ENCODE measurements around the gene ZNF283.
"Not testable (repeated sequence)": the region's sequence is repeated elsewhere in the genome, so short reads cannot be mapped to it uniquely, and the experiment has no call there.

The ZNF283 gene

DNA sequence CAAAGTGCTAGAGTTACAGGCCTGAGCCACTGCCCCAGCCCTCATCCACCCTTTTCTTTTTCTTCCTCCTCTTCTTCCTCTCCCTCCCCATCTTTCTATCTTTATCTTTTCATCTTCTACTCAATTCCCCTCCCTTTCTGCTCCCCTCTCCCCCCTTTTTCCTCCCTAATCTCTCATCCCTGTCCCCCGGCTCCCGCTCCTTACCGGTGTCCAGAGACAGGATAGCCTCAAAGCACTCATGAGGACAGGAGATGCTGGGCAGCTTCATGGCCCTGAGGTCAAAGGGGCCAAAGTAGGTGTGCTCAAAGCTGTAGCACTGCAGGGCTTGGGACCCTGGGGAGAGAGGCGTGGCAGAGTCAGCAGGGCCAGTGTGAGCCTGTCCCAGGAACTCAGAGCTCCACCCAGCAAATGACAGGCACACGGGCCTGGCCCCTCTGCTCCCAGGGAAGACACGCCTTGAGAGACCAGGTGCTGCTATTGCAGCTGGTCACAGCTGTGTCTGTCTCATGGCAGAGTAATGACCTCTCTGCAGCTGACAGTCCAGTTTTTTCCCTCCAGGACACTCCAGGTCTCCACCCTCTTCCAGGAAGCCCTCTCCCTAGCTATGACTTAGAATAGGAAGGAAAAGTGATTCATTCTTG is 27.5 kb upstream of the ZNF283 start:
- DNase-seq (ENCODE audit: low read depth in 2 of 2): no peak
- TF ChIP-seq, protein P1, sequence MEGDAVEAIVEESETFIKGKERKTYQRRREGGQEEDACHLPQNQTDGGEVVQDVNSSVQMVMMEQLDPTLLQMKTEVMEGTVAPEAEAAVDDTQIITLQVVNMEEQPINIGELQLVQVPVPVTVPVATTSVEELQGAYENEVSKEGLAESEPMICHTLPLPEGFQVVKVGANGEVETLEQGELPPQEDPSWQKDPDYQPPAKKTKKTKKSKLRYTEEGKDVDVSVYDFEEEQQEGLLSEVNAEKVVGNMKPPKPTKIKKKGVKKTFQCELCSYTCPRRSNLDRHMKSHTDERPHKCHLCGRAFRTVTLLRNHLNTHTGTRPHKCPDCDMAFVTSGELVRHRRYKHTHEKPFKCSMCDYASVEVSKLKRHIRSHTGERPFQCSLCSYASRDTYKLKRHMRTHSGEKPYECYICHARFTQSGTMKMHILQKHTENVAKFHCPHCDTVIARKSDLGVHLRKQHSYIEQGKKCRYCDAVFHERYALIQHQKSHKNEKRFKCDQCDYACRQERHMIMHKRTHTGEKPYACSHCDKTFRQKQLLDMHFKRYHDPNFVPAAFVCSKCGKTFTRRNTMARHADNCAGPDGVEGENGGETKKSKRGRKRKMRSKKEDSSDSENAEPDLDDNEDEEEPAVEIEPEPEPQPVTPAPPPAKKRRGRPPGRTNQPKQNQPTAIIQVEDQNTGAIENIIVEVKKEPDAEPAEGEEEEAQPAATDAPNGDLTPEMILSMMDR (IDR thresholded peaks at IDR 0.05; ENCODE audit: low read depth, low read length): no peak
- no peak overlapping the region for H3K4me3 ChIP-seq (replicated peaks in 1 of 2; ENCODE audit: low read depth in 2 of 2, low read length in 2 of 2)

DNA sequence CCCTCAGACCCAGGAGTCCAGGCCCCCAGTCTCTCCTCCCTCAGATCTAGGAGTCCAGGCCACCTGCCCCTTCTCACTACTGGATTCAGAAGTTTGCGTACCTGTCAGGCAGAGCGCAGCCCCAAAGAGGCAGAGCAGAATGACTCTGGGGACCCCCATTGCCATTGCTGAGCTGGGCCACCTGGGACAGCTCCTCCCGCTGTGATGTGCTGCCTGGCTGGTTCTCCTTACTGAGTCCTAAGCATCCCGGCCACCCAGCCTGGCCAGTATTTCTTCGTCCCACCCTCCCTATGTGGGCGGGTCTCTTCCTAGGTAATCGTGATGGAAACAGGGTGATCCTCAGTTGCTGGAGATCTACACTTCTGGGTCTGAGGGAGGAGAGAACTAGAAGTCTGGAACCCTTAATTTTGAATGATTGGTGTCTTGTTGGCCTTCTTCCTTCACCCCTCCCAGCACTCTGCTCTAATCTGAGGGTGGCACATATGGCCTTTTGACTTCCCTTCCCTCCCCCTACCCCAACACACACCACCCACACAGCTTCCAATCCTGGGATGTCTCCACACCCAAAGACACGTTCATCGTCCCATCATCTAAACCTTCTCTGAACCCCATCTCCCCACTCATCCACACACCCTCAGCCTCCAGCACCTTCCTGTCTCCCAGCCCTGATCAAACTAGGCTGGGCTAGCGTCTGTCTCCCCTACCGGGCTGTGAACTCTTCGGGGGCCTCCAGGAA is 24.7 kb upstream of the ZNF283 start, which contains the start of gene LYPD5:
Gene LYPD5 (minus strand): TSS at position 232 of the 736 bp plus-strand sequence. CDS start 67 bp downstream, at position 165.
- TF ChIP-seq, protein P1 (IDR thresholded peaks at IDR 0.05; ENCODE audit: low read depth, low read length): no peak

DNA sequence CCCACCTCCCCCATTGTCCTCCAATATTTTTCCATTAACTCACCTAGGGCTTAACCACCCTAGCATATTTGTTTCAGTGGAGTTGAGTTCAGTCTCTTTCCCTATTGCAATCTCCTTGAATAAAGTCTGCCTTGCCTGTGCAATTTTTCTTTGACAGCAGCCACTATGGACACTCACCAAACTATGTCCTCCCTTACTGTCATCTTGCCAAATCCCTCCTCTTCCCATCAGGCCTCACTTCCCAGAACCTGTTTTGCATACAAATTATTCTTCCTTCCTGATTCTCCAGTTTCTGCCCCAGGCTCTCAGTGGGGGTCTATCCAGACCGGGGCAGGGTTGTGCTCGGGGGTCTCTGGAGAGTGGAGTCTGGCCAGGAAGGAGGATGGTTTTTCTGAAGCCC is 22.7 kb upstream of the ZNF283 start:
- no peak for DNase-seq (ENCODE audit: low read depth in 2 of 2)
- TF ChIP-seq, protein P1 (IDR thresholded peaks at IDR 0.05; ENCODE audit: low read depth, low read length): no peak
- no peak overlapping the region for H3K4me3 ChIP-seq (replicated peaks in 1 of 2; ENCODE audit: low read depth in 2 of 2, low read length in 2 of 2)

More for the DNA sequence above, 24.7 kb upstream of the ZNF283 start, which contains the start of gene LYPD5:
- no peak within 1 kb of the TSS for H3K4me3 ChIP-seq (replicated peaks in 1 of 2; ENCODE audit: low read depth in 2 of 2, low read length in 2 of 2)
- DNase-seq (ENCODE audit: low read depth in 2 of 2): no peak

DNA sequence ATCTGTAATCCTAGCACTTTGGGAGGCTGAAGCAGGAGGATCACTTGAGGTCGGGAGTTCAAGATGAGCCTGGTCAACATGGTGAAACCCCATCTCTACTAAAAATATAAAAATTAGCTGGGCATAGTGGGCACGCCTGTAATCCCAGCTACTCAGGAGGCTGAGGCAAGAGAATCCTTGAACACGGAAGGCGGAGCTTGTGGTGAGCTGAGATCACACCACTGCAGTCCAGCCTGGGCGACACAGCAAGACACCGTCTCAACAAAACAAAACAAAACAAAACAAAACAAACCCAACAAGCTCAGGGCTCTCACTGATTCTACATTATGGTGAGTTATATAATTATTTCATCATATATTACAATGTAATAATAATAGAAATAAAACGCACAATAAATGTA is 20.7 kb upstream of the ZNF283 start:
- not testable (repeated sequence) for H3K4me3 ChIP-seq (replicated peaks in 1 of 2; ENCODE audit: low read depth in 2 of 2, low read length in 2 of 2); DNase-seq (ENCODE audit: low read depth in 2 of 2)

DNA sequence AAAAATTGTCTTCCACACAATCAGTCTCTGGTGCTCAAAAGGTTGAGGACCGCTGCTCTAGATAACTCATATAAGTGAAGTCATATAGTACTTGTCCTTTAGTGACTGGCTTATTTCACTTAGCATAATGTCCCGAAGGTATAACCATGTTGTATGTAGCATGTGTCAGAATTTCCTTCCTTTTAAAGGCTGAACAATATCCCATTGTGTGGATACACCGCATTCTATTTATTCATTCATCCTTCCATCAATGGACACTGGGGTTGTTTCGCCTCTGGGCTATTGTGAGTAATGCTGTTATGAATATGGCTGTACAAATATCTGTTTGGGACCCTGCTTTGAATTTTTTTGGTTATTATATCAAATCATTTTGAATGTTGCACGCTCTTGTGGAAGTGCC is 20.3 kb upstream of the ZNF283 start:
- TF ChIP-seq, protein P1 (IDR thresholded peaks at IDR 0.05; ENCODE audit: low read depth, low read length): no peak
- no peak for DNase-seq (ENCODE audit: low read depth in 2 of 2)
- no peak overlapping the region for H3K4me3 ChIP-seq (replicated peaks in 1 of 2; ENCODE audit: low read depth in 2 of 2, low read length in 2 of 2)

DNA sequence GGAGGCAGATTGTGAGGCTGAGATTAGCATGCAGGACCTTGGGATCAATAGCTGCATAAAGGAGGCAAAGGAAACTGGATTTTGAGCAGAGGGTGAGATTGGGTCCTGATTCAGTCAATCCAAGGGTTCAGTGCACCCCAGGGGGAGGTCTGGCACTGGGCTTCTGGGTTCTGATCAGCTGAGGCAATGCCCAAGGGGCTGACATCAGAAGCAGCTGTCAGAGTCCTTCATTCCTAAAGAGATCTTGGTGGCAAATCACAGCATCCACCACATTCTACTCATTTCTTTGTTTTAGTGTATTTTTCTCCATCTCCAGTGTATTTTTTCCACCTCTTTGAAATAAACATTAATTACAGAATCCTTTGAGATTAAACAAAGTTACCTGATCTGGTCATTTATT is 19.5 kb upstream of the ZNF283 start:
- H3K4me3 ChIP-seq (replicated peaks in 1 of 2; ENCODE audit: low read depth in 2 of 2, low read length in 2 of 2): no peak overlapping the region
- TF ChIP-seq, protein P1 (IDR thresholded peaks at IDR 0.05; ENCODE audit: low read depth, low read length): no peak

More for the DNA sequence above, 19.5 kb upstream of the ZNF283 start:
- no peak for DNase-seq (ENCODE audit: low read depth in 2 of 2)

Data from cardiac fibroblast (primary cell).